HG02973 (cell line): ENCODE measurements around the gene ZNF770.
"Not testable (repeated sequence)": the region's sequence is repeated elsewhere in the genome, so short reads cannot be mapped to it uniquely, and the experiment has no call there.

Experiments used
- ATAC-seq: cut with Tn5 transposase; IDR thresholded peaks from one replicate; pipeline ENCODE4 v1.9.1; 2021; ENCODE audit warnings: moderate library complexity; ENCODE audit not compliant: unreplicated experiment

ZNF770 gene

GRCh38 chr15:34976073-34976472 lies 12.0 kb downstream of the ZNF770 start:
- no peak for ATAC-seq

- ATAC-seq = no peak
These were observed 14.6 kb downstream of the ZNF770 start for GRCh38 chr15:34973512-34973911.

- not testable (repeated sequence) for ATAC-seq
These were observed 17.9 kb downstream of the ZNF770 start for GRCh38 chr15:34970098-34970643.

GRCh38 chr15:34969340-34970097 lies 18.6 kb downstream of the ZNF770 start, which contains the start of gene AQR:
Gene AQR (minus strand): TSS chr15:34969742. CDS start chr15:34969613, 129 bp downstream.
- peak; percentile 98 for ATAC-seq

- ATAC-seq = no peak
These were observed 23.8 kb downstream of the ZNF770 start for GRCh38 chr15:34964277-34964676.

- ATAC-seq = no peak
These were observed 34.2 kb downstream of the ZNF770 start for GRCh38 chr15:34953851-34954250.

- ATAC-seq = no peak
These were observed 35.6 kb downstream of the ZNF770 start for GRCh38 chr15:34952481-34952880.

- ATAC-seq = no peak
These were observed 36.1 kb downstream of the ZNF770 start for GRCh38 chr15:34951993-34952392.

- no peak for ATAC-seq
These were observed 43.2 kb downstream of the ZNF770 start for GRCh38 chr15:34944936-34945335.

- ATAC-seq = no peak
These were observed 44.4 kb downstream of the ZNF770 start for GRCh38 chr15:34943711-34944110.

GRCh38 chr15:34943264-34943663 lies 44.8 kb downstream of the ZNF770 start:
- not testable (repeated sequence) for ATAC-seq

- ATAC-seq = no peak
These were observed 45.7 kb downstream of the ZNF770 start for GRCh38 chr15:34942363-34942762.

- no peak for ATAC-seq
These were observed 46.3 kb downstream of the ZNF770 start for GRCh38 chr15:34941831-34942230.

GRCh38 chr15:34941185-34941698 lies 46.8 kb downstream of the ZNF770 start:
- ATAC-seq = no peak

GRCh38 chr15:34933432-34933975 lies 54.6 kb downstream of the ZNF770 start:
- ATAC-seq = no peak

- ATAC-seq = not testable (repeated sequence)
These were observed 59.7 kb downstream of the ZNF770 start for GRCh38 chr15:34928349-34928748.
